Activated CD8-positive, alpha-beta memory T cell treated with anti-CD3 and anti-CD28 coated beads for 48 hours (primary cell): ENCODE results near the gene CDH8.

Experiments used
- DNase-seq, 3 experiments: peaks; one replicate each; pipeline ENCODE4 v3.0.0-alpha.2; 2020; ENCODE audit warnings: low read depth in 2 of 3, low spot score in 2 of 3

Gene CDH8

GRCh38 chr16:61665512-61665911, 370.7 kb downstream of the CDH8 start:
- no peak for DNase-seq

- DNase-seq = no peak
These were observed 376.3 kb downstream of the CDH8 start for GRCh38 chr16:61659936-61660335.

- DNase-seq = no peak
These were observed 381.3 kb downstream of the CDH8 start for GRCh38 chr16:61654962-61655361.

GRCh38 chr16:61653544-61653943, 382.7 kb downstream of the CDH8 start:
- no peak for DNase-seq

GRCh38 chr16:61645561-61645960, 390.7 kb downstream of the CDH8 start:
- no peak for DNase-seq

GRCh38 chr16:61644736-61645135, 391.5 kb downstream of the CDH8 start:
- DNase-seq = no peak

GRCh38 chr16:61617219-61617783, 418.9 kb downstream of the CDH8 start:
- no peak for DNase-seq

- no peak for DNase-seq
These were observed 420.1 kb downstream of the CDH8 start for GRCh38 chr16:61616088-61616487.

- DNase-seq = no peak
These were observed 424.3 kb downstream of the CDH8 start for GRCh38 chr16:61611847-61612491.

- DNase-seq = no peak
These were observed 429.7 kb downstream of the CDH8 start for GRCh38 chr16:61606581-61606980.
